H1 (cell line): Measurements from ENCODE around the gene MIB1. TPM values are rescaled to one million over a fixed set of nuclear protein-coding genes. Genes with fewer than 3 reads are reported as not detected.

Experiments used
- ASH2L ChIP-seq: fragments of 200-600, 300-600 bp; sonication (generic); IDR thresholded peaks from one replicate; pipeline ENCODE4 v1.7.1; 2017; ENCODE audit warnings: low read length
- BACH1 ChIP-seq: IDR thresholded peaks from 2 replicates; pipeline ENCODE4 v1.6.1; 2012; ENCODE audit warnings: low read length, improper control_type of control experiment
- FOSL1 ChIP-seq: IDR thresholded peaks from 2 replicates; pipeline ENCODE4 v1.6.1; 2011; ENCODE audit warnings: mild to moderate bottlenecking, low read depth, low read length, moderate library complexity; ENCODE audit not compliant: insufficient read depth
- KDM1A ChIP-seq: fragments of 200-600, 300-600 bp; sonication (generic); IDR thresholded peaks from 2 replicates; pipeline ENCODE4 v1.7.1; 2016; ENCODE audit warnings: mild to moderate bottlenecking, low read length, borderline replicate concordance
- KDM4A ChIP-seq: IDR thresholded peaks from one replicate; pipeline ENCODE4 v1.7.1; 2012; ENCODE audit warnings: low read depth, mild to moderate bottlenecking, moderate library complexity, low read length, inconsistent platforms; ENCODE audit not compliant: severe bottlenecking
- SP2 ChIP-seq: IDR thresholded peaks from 2 replicates; pipeline ENCODE4 v1.6.1; 2012; ENCODE audit warnings: mild to moderate bottlenecking, low read length, inconsistent platforms
- TAF1 ChIP-seq: IDR thresholded peaks from 2 replicates; pipeline ENCODE4 v1.6.1; 2011; ENCODE audit warnings: mild to moderate bottlenecking, low read depth, low read length
- TBP ChIP-seq: IDR thresholded peaks from 2 replicates; pipeline ENCODE4 v1.6.1; 2011; ENCODE audit warnings: low read depth, low read length, improper control_type of control experiment
- TCF12 ChIP-seq: IDR thresholded peaks from 2 replicates; pipeline ENCODE4 v1.6.1; 2011; ENCODE audit warnings: low read depth, mild to moderate bottlenecking, low read length
- polyA plus RNA-seq, 7 experiments: library from polyadenylated mRNA; depleted of rRNA in 3 of 7; stranded (reverse) in 5 of 7; unstranded in 2 of 7; fragments of >200 nt in 5 of 7; fragments of 200-250 nt in 2 of 7; gene quantifications; 1 replicate in 5 of 7; 2 replicates in 1 of 7; 4 replicates in 1 of 7; pipeline versions ENCODE4 v1.2.1 to v1.2.3, GENCODE V29; 2011 to 2013; ENCODE audit warnings: missing spikeins in 2 of 7, mixed read lengths in 2 of 7
- total RNA-seq: library from RNA; stranded (reverse); fragmentation: NEBNext Ultra II Directional; extraction: Animal tissue kit (Norgen Biotek cat#: 25700); gene quantifications from 2 replicates; pipeline ENCODE4 v1.2.1, GENCODE V29; 2021
- TF ChIP-seq, protein P1 (sequence below): fragments of 300-600 bp; sonication (generic); IDR thresholded peaks from 2 replicates; pipeline ENCODE4 v1.7.1; 2012; ENCODE audit warnings: low read length, moderate library complexity, mild to moderate bottlenecking, inconsistent platforms; ENCODE audit not compliant: insufficient replicate concordance

Gene MIB1
- total and polyA plus RNA-seq, 2 of the 8 experiments (the other 6 are each of a cell fraction or from before 2014, with no cell fraction given), result 8.2 to 60.3 TPM

DNA sequence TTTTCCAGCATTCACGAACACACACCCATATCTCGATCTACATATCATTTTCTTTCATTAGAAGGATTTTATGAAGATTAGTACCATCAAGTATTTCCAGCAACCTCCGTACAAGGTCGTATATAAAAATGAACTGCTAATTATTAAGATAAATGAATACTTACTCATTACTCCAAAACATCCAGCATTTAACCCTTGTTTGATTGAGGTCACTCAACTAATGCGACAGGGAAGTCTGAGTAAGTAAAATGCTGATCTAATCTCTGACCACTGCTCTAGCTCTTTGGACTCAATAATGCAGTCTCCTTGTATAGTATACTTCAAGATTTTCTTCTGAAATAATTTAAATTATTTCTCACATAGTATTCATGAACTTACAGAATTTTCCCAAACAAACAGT, 38.0 kb upstream of the MIB1 start (continued):
- TF ChIP-seq, protein P1, sequence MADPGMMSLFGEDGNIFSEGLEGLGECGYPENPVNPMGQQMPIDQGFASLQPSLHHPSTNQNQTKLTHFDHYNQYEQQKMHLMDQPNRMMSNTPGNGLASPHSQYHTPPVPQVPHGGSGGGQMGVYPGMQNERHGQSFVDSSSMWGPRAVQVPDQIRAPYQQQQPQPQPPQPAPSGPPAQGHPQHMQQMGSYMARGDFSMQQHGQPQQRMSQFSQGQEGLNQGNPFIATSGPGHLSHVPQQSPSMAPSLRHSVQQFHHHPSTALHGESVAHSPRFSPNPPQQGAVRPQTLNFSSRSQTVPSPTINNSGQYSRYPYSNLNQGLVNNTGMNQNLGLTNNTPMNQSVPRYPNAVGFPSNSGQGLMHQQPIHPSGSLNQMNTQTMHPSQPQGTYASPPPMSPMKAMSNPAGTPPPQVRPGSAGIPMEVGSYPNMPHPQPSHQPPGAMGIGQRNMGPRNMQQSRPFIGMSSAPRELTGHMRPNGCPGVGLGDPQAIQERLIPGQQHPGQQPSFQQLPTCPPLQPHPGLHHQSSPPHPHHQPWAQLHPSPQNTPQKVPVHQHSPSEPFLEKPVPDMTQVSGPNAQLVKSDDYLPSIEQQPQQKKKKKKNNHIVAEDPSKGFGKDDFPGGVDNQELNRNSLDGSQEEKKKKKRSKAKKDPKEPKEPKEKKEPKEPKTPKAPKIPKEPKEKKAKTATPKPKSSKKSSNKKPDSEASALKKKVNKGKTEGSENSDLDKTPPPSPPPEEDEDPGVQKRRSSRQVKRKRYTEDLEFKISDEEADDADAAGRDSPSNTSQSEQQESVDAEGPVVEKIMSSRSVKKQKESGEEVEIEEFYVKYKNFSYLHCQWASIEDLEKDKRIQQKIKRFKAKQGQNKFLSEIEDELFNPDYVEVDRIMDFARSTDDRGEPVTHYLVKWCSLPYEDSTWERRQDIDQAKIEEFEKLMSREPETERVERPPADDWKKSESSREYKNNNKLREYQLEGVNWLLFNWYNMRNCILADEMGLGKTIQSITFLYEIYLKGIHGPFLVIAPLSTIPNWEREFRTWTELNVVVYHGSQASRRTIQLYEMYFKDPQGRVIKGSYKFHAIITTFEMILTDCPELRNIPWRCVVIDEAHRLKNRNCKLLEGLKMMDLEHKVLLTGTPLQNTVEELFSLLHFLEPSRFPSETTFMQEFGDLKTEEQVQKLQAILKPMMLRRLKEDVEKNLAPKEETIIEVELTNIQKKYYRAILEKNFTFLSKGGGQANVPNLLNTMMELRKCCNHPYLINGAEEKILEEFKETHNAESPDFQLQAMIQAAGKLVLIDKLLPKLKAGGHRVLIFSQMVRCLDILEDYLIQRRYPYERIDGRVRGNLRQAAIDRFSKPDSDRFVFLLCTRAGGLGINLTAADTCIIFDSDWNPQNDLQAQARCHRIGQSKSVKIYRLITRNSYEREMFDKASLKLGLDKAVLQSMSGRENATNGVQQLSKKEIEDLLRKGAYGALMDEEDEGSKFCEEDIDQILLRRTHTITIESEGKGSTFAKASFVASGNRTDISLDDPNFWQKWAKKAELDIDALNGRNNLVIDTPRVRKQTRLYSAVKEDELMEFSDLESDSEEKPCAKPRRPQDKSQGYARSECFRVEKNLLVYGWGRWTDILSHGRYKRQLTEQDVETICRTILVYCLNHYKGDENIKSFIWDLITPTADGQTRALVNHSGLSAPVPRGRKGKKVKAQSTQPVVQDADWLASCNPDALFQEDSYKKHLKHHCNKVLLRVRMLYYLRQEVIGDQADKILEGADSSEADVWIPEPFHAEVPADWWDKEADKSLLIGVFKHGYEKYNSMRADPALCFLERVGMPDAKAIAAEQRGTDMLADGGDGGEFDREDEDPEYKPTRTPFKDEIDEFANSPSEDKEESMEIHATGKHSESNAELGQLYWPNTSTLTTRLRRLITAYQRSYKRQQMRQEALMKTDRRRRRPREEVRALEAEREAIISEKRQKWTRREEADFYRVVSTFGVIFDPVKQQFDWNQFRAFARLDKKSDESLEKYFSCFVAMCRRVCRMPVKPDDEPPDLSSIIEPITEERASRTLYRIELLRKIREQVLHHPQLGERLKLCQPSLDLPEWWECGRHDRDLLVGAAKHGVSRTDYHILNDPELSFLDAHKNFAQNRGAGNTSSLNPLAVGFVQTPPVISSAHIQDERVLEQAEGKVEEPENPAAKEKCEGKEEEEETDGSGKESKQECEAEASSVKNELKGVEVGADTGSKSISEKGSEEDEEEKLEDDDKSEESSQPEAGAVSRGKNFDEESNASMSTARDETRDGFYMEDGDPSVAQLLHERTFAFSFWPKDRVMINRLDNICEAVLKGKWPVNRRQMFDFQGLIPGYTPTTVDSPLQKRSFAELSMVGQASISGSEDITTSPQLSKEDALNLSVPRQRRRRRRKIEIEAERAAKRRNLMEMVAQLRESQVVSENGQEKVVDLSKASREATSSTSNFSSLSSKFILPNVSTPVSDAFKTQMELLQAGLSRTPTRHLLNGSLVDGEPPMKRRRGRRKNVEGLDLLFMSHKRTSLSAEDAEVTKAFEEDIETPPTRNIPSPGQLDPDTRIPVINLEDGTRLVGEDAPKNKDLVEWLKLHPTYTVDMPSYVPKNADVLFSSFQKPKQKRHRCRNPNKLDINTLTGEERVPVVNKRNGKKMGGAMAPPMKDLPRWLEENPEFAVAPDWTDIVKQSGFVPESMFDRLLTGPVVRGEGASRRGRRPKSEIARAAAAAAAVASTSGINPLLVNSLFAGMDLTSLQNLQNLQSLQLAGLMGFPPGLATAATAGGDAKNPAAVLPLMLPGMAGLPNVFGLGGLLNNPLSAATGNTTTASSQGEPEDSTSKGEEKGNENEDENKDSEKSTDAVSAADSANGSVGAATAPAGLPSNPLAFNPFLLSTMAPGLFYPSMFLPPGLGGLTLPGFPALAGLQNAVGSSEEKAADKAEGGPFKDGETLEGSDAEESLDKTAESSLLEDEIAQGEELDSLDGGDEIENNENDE, result no peak
- TF ChIP-seq SP2, result no peak
- no peak for TF ChIP-seq ASH2L
- no peak for TF ChIP-seq BACH1
- TF ChIP-seq KDM4A, result no peak
- TF ChIP-seq KDM1A, result no peak
- no peak for TF ChIP-seq TCF12
- no peak for TF ChIP-seq FOSL1
- no peak for TF ChIP-seq TBP
- no peak for TF ChIP-seq TAF1
- TF ChIP-seq, all 59 proteins: peak for 0
